ENCODE results near the gene FOXI1. TPM values are rescaled to one million over a fixed set of nuclear protein-coding genes. Genes with fewer than 3 reads are reported as not detected.

Gene FOXI1
- polyA plus RNA-seq, 3 donors: not detected

- no peaks in the 10 kb centered on the region for H3K4me1 ChIP-seq (ENCODE audit: control insufficient read depth in 1 of 2, insufficient read depth in 2 of 2, low read length in 2 of 2)
- Mint-ChIP-seq H3K9me3 (peaks cover 0 to 8% (median 2%) of the 10 kb centered on the region in 7 donors), H3K4me3 (no peak overlapping the region), H3K27me3 (ENCODE audit: low read depth in 3 of 3) (no peaks in the 10 kb centered on the region), H3K27ac (no peak overlapping the region), H3K36me3 (peaks cover 87 to 94% of the 10 kb centered on the region in 2 donors), H3K4me1 (no peaks in the 10 kb centered on the region)
- TF ChIP-seq CTCF (IDR thresholded peaks at IDR 0.05): no peak
- DNase-seq: no peak
- peaks cover 39% of the 10 kb centered on the region for H4K20me1 ChIP-seq (ENCODE audit: insufficient read depth, low read length)
- H3K27ac ChIP-seq (ENCODE audit: low read depth in 1 of 2, low read length in 2 of 2): no peak overlapping the region
- H2AFZ ChIP-seq (ENCODE audit: insufficient read depth, low read depth, low read length, poor library complexity, severe bottlenecking): no peak overlapping the region
- H3K79me2 ChIP-seq (ENCODE audit: insufficient read depth, low read length): no peaks in the 10 kb centered on the region
- no peak overlapping the region for H3K4me2 ChIP-seq (replicated peaks; ENCODE audit: extremely low read depth, low read length, poor library complexity, severe bottlenecking)
- H3K9me3 ChIP-seq (replicated peaks in 1 of 2; ENCODE audit: control insufficient read depth in 1 of 2, insufficient read depth in 1 of 2, low read length in 2 of 2): no peaks in the 10 kb centered on the region
- peaks cover 92 to 100% of the 10 kb centered on the region in 2 donors for H3K36me3 ChIP-seq (replicated peaks in 1 of 2; ENCODE audit: control insufficient read depth in 1 of 2, insufficient read depth in 2 of 2, low read length in 2 of 2)
- H3K27me3 ChIP-seq (ENCODE audit: control insufficient read depth in 2 of 2, insufficient read depth in 2 of 2, low read length in 2 of 2): no peaks in the 10 kb centered on the region
- H3K9ac ChIP-seq (ENCODE audit: insufficient read depth, low read length, poor library complexity, severe bottlenecking): no peak overlapping the region
- intact Hi-C loops (cut with micrococcal nuclease): no loop called here
- H3K4me3 ChIP-seq (replicated peaks in 1 of 3; ENCODE audit: low read depth in 2 of 3, low read length in 3 of 3): no peak overlapping the region
Measured at GRCh38 chr5:170067152-170067551, 38.5 kb upstream of the FOXI1 start.

GRCh38 chr5:170067574-170068170 lies 38.0 kb upstream of the FOXI1 start:
- no peak for DNase-seq

More at GRCh38 chr5:170067574-170068170, 38.0 kb upstream of the FOXI1 start:
- Histone ChIP-seq H4K20me1 (ENCODE audit: insufficient read depth, low read length) (peaks cover 44% of the 10 kb centered on the region), H3K27me3 (ENCODE audit: control insufficient read depth in 2 of 2, insufficient read depth in 2 of 2, low read length in 2 of 2) (no peaks in the 10 kb centered on the region), H3K9me3 (replicated peaks in 1 of 2; ENCODE audit: control insufficient read depth in 1 of 2, insufficient read depth in 1 of 2, low read length in 2 of 2) (no peaks in the 10 kb centered on the region), H3K36me3 (replicated peaks in 1 of 2; ENCODE audit: control insufficient read depth in 1 of 2, insufficient read depth in 2 of 2, low read length in 2 of 2) (peaks cover 91 to 100% of the 10 kb centered on the region in 2 donors), H3K4me2 (replicated peaks; ENCODE audit: extremely low read depth, low read length, poor library complexity, severe bottlenecking) (no peak overlapping the region), H3K4me3 (replicated peaks in 1 of 3; ENCODE audit: low read depth in 2 of 3, low read length in 3 of 3) (no peak overlapping the region), H3K79me2 (ENCODE audit: insufficient read depth, low read length) (no peaks in the 10 kb centered on the region), H3K27ac (ENCODE audit: low read depth in 1 of 2, low read length in 2 of 2) (no peak overlapping the region), H2AFZ (ENCODE audit: insufficient read depth, low read depth, low read length, poor library complexity, severe bottlenecking) (no peak overlapping the region), H3K9ac (ENCODE audit: insufficient read depth, low read length, poor library complexity, severe bottlenecking) (no peak overlapping the region), H3K4me1 (ENCODE audit: control insufficient read depth in 1 of 2, insufficient read depth in 2 of 2, low read length in 2 of 2) (no peaks in the 10 kb centered on the region)
- intact Hi-C loops (cut with micrococcal nuclease): no loop called here
- H3K27ac Mint-ChIP-seq: no peak overlapping the region
- no peak overlapping the region for H3K4me3 Mint-ChIP-seq
- no peaks in the 10 kb centered on the region for H3K4me1 Mint-ChIP-seq
- 100% methylated on average over 1 of the region's 4 CpGs for WGBS (ENCODE audit: insufficient coverage)
- TF ChIP-seq CTCF (IDR thresholded peaks at IDR 0.05): no peak
- peaks cover 0 to 8% (median 2%) of the 10 kb centered on the region in 7 donors for H3K9me3 Mint-ChIP-seq
- H3K36me3 Mint-ChIP-seq: peaks cover 87 to 92% of the 10 kb centered on the region in 2 donors
- no peaks in the 10 kb centered on the region for H3K27me3 Mint-ChIP-seq (ENCODE audit: low read depth in 3 of 3)
